Measurements from ENCODE around the gene DHRS3.

DNA sequence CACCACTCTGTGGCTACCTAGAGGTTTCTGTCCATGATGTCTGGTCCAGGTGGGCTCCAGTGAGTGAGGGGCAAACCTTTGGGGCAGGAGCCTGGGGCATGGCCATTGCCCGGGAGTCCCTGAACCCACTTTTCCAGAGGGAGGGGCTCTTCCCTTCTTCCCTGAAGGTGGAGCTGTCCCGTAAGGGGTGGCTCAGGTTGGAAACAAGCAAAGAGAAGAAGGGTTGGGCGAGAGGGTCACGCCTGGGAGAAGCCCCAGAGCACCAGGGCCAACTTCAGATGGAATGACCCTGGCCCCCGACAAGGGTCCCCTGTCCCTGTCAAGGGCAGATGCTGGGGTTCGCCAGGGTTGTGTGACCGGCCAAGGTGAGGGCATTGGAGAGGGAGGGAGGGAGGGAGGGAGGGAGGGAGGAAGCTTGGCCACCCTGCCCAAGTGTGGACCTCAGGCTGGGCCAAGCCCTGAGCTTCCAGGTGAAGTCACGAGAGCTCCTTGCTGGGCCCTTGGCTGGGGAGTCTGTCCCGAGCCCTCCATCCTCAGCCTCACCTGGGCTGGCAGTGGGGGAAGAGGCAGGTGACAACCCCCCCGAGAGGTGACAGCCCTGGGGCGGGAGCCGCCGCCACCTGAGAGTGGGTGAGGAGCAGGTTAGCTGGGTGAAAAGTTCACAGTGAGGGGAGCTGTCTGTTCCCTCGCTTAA is 69.6 kb downstream of the DHRS3 start:
- TF ChIP-seq CEBPZ (IDR thresholded peaks at IDR 0.05; ENCODE audit: low read length) = no peak
- TF ChIP-seq, protein P1, sequence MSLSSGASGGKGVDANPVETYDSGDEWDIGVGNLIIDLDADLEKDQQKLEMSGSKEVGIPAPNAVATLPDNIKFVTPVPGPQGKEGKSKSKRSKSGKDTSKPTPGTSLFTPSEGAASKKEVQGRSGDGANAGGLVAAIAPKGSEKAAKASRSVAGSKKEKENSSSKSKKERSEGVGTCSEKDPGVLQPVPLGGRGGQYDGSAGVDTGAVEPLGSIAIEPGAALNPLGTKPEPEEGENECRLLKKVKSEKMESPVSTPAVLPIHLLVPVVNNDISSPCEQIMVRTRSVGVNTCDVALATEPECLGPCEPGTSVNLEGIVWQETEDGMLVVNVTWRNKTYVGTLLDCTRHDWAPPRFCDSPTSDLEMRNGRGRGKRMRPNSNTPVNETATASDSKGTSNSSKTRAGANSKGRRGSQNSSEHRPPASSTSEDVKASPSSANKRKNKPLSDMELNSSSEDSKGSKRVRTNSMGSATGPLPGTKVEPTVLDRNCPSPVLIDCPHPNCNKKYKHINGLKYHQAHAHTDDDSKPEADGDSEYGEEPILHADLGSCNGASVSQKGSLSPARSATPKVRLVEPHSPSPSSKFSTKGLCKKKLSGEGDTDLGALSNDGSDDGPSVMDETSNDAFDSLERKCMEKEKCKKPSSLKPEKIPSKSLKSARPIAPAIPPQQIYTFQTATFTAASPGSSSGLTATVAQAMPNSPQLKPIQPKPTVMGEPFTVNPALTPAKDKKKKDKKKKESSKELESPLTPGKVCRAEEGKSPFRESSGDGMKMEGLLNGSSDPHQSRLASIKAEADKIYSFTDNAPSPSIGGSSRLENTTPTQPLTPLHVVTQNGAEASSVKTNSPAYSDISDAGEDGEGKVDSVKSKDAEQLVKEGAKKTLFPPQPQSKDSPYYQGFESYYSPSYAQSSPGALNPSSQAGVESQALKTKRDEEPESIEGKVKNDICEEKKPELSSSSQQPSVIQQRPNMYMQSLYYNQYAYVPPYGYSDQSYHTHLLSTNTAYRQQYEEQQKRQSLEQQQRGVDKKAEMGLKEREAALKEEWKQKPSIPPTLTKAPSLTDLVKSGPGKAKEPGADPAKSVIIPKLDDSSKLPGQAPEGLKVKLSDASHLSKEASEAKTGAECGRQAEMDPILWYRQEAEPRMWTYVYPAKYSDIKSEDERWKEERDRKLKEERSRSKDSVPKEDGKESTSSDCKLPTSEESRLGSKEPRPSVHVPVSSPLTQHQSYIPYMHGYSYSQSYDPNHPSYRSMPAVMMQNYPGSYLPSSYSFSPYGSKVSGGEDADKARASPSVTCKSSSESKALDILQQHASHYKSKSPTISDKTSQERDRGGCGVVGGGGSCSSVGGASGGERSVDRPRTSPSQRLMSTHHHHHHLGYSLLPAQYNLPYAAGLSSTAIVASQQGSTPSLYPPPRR (CRISPR knock-in tag; IDR thresholded peaks at IDR 0.05; ENCODE audit: borderline replicate concordance) = no peak
- no peak for TF ChIP-seq ZNF550 (CRISPR knock-in tag; IDR thresholded peaks at IDR 0.05; ENCODE audit: borderline replicate concordance)
- no peak for TF ChIP-seq CERS6 (CRISPR knock-in tag; IDR thresholded peaks at IDR 0.05)
- no peak for TF ChIP-seq HNRNPLL (IDR thresholded peaks at IDR 0.05; ENCODE audit: low read depth, low read length, poor library complexity, severe bottlenecking)
- TF ChIP-seq SALL1 (CRISPR knock-in tag; IDR thresholded peaks at IDR 0.05) = no peak
- TF ChIP-seq, protein P2, sequence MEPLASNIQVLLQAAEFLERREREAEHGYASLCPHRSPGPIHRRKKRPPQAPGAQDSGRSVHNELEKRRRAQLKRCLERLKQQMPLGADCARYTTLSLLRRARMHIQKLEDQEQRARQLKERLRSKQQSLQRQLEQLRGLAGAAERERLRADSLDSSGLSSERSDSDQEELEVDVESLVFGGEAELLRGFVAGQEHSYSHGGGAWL (CRISPR knock-in tag; IDR thresholded peaks at IDR 0.05) = no peak
- TF ChIP-seq REST (IDR thresholded peaks at IDR 0.05; ENCODE audit: borderline replicate concordance in 1 of 2, low read depth in 1 of 2, low read length in 2 of 2) = no peak
- no peak for TF ChIP-seq ZNF879 (CRISPR knock-in tag; IDR thresholded peaks at IDR 0.05)
- TF ChIP-seq, protein P3, sequence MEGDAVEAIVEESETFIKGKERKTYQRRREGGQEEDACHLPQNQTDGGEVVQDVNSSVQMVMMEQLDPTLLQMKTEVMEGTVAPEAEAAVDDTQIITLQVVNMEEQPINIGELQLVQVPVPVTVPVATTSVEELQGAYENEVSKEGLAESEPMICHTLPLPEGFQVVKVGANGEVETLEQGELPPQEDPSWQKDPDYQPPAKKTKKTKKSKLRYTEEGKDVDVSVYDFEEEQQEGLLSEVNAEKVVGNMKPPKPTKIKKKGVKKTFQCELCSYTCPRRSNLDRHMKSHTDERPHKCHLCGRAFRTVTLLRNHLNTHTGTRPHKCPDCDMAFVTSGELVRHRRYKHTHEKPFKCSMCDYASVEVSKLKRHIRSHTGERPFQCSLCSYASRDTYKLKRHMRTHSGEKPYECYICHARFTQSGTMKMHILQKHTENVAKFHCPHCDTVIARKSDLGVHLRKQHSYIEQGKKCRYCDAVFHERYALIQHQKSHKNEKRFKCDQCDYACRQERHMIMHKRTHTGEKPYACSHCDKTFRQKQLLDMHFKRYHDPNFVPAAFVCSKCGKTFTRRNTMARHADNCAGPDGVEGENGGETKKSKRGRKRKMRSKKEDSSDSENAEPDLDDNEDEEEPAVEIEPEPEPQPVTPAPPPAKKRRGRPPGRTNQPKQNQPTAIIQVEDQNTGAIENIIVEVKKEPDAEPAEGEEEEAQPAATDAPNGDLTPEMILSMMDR (CRISPR knock-in tag; IDR thresholded peaks at IDR 0.05) = no peak
- TF ChIP-seq CEBPG (CRISPR knock-in tag; IDR thresholded peaks at IDR 0.05) = no peak
